ENCODE measurements around the gene CX3CL1. TPM values are rescaled to one million over a fixed set of nuclear protein-coding genes. Genes with fewer than 3 reads are reported as not detected.

Gene CX3CL1
- total and polyA plus RNA-seq, 2 donors (not counting 1 experiment from before 2014, with no cell fraction given), result not detected

DNA sequence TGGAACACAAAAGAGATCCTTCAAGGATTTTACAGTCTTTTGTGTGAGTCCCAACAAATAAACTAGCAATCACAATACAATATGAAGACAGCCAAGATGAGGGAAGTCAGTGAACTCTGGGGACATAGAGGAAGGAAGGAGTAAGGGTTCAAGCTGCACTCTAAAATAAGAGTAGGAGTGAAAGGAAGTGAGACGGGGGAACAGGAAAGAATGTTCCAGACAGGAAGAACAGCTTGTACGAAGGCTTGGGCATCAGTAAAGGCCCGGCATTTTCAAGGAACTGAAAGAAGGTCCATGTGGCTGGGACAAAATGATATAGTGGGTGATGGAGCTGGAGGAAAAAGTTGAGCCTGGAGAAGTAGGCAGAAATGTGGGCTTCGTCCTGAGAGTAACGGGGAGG, 36.8 kb downstream of the CX3CL1 start:
- no peak overlapping the region for H3K4me3 Mint-ChIP-seq
- CTCF ChIA-PET, result interaction anchor here (1.6 to 7.1 kb wide), 2 partner anchors 9 to 107 kb away, joined by 5 to 63 read pairs; no protein-coding TSS in a partner anchor

GRCh38 chr16:57409870-57410587, 37.7 kb downstream of the CX3CL1 start:
- H3K4me1 ChIP-seq (ENCODE audit: control insufficient read depth in 2 of 2, insufficient read depth in 2 of 2, low read length in 2 of 2), result peaks cover 42 to 49% of the 10 kb centered on the region in 2 donors
- TF ChIP-seq, protein P1, sequence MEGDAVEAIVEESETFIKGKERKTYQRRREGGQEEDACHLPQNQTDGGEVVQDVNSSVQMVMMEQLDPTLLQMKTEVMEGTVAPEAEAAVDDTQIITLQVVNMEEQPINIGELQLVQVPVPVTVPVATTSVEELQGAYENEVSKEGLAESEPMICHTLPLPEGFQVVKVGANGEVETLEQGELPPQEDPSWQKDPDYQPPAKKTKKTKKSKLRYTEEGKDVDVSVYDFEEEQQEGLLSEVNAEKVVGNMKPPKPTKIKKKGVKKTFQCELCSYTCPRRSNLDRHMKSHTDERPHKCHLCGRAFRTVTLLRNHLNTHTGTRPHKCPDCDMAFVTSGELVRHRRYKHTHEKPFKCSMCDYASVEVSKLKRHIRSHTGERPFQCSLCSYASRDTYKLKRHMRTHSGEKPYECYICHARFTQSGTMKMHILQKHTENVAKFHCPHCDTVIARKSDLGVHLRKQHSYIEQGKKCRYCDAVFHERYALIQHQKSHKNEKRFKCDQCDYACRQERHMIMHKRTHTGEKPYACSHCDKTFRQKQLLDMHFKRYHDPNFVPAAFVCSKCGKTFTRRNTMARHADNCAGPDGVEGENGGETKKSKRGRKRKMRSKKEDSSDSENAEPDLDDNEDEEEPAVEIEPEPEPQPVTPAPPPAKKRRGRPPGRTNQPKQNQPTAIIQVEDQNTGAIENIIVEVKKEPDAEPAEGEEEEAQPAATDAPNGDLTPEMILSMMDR (IDR thresholded peaks at IDR 0.05), result no peak
- TF ChIP-seq EZH2 (IDR thresholded peaks at IDR 0.05; ENCODE audit: borderline replicate concordance, insufficient read depth, low read depth, low read length, poor library complexity, severe bottlenecking), result no peak
- ATAC-seq (ENCODE audit: low read depth) (no peak), DNase-seq (no peak)
- H3K9me3 ChIP-seq (ENCODE audit: control extremely low read depth in 1 of 3, control insufficient read depth in 2 of 3, insufficient read depth in 1 of 3, low read length in 2 of 3), result peaks cover 0 to 15% (median 0%) of the 10 kb centered on the region in 3 donors
- Mint-ChIP-seq H3K27me3 (no peaks in the 10 kb centered on the region), H3K4me3 (no peak overlapping the region), H3K4me1 (peaks cover 48% of the 10 kb centered on the region), H3K27ac (peak overlapping the region; percentile 43), H3K9me3 (ENCODE audit: insufficient read depth) (no peaks in the 10 kb centered on the region)
- H3K36me3 ChIP-seq (replicated peaks in 1 of 2; ENCODE audit: control extremely low read depth in 1 of 2, control insufficient read depth in 1 of 2, extremely low read depth in 1 of 2, insufficient read depth in 2 of 2, low read length in 1 of 2), result no peaks in the 10 kb centered on the region
- no peak overlapping the region for H3K4me2 ChIP-seq (replicated peaks; ENCODE audit: low read depth, low read length, poor library complexity, severe bottlenecking)
- no peak overlapping the region for H2AFZ ChIP-seq (ENCODE audit: insufficient read depth, low read depth, low read length, poor library complexity, severe bottlenecking)
- H3K27ac ChIP-seq (ENCODE audit: low read length in 2 of 2), result no peak overlapping the region
- H3K4me3 ChIP-seq (ENCODE audit: control extremely low read depth in 1 of 5, extremely low read depth in 1 of 5, insufficient read depth in 1 of 5, low read depth in 2 of 5, low read length in 4 of 5), result no peak overlapping the region
- POLR2A ChIA-PET, result no interaction called here
- no peaks in the 10 kb centered on the region for H3K79me2 ChIP-seq (ENCODE audit: control insufficient read depth, insufficient read depth, low read length)
- H4K20me1 ChIP-seq (ENCODE audit: control insufficient read depth, insufficient read depth, low read length, poor library complexity, severe bottlenecking), result no peaks in the 10 kb centered on the region
- intact Hi-C loops (cut with micrococcal nuclease), result no loop called here
- 91% methylated on average over 14 of the region's 14 CpGs for WGBS (ENCODE audit: insufficient coverage)
- H3K27me3 ChIP-seq (replicated peaks in 1 of 4; ENCODE audit: control extremely low read depth in 1 of 4, control insufficient read depth in 3 of 4, insufficient read depth in 4 of 4, low read length in 3 of 4), result no peaks in the 10 kb centered on the region
- CTCF ChIA-PET, result interaction anchor here (1.6 to 7.1 kb wide), 2 partner anchors 8 to 108 kb away, joined by 5 to 63 read pairs; no protein-coding TSS in a partner anchor
- no peak overlapping the region for H3K9ac ChIP-seq (ENCODE audit: low read length)

More for the DNA sequence above, 36.8 kb downstream of the CX3CL1 start:
- no peak overlapping the region for H3K9ac ChIP-seq (ENCODE audit: low read length)
- POLR2A ChIA-PET, result no interaction called here
- 40% methylated on average over 5 of the region's 5 CpGs for WGBS (ENCODE audit: insufficient coverage)
- H3K4me2 ChIP-seq (replicated peaks; ENCODE audit: low read depth, low read length, poor library complexity, severe bottlenecking), result no peak overlapping the region
- H3K9me3 ChIP-seq (ENCODE audit: control extremely low read depth in 1 of 3, control insufficient read depth in 2 of 3, insufficient read depth in 1 of 3, low read length in 2 of 3), result peaks cover 0 to 15% (median 0%) of the 10 kb centered on the region in 3 donors
- no peaks in the 10 kb centered on the region for H3K27me3 ChIP-seq (replicated peaks in 1 of 4; ENCODE audit: control extremely low read depth in 1 of 4, control insufficient read depth in 3 of 4, insufficient read depth in 4 of 4, low read length in 3 of 4)
- no peaks in the 10 kb centered on the region for H4K20me1 ChIP-seq (ENCODE audit: control insufficient read depth, insufficient read depth, low read length, poor library complexity, severe bottlenecking)
- H2AFZ ChIP-seq (ENCODE audit: insufficient read depth, low read depth, low read length, poor library complexity, severe bottlenecking), result no peak overlapping the region
- H3K79me2 ChIP-seq (ENCODE audit: control insufficient read depth, insufficient read depth, low read length), result no peaks in the 10 kb centered on the region
- Mint-ChIP-seq H3K27me3 (no peaks in the 10 kb centered on the region), H3K4me1 (peaks cover 46% of the 10 kb centered on the region), H3K9me3 (ENCODE audit: insufficient read depth) (no peaks in the 10 kb centered on the region), H3K27ac (peak overlapping the region; percentile 4)
- H3K36me3 ChIP-seq (replicated peaks in 1 of 2; ENCODE audit: control extremely low read depth in 1 of 2, control insufficient read depth in 1 of 2, extremely low read depth in 1 of 2, insufficient read depth in 2 of 2, low read length in 1 of 2), result no peaks in the 10 kb centered on the region
- no peak overlapping the region for H3K4me3 ChIP-seq (ENCODE audit: control extremely low read depth in 1 of 5, extremely low read depth in 1 of 5, insufficient read depth in 1 of 5, low read depth in 2 of 5, low read length in 4 of 5)
- H3K27ac ChIP-seq (ENCODE audit: low read length in 2 of 2), result no peak overlapping the region
- DNase-seq (no peak), ATAC-seq (ENCODE audit: low read depth) (no peak)
- intact Hi-C loops (cut with micrococcal nuclease), result no loop called here
- TF ChIP-seq EZH2 (IDR thresholded peaks at IDR 0.05; ENCODE audit: borderline replicate concordance, insufficient read depth, low read depth, low read length, poor library complexity, severe bottlenecking), result no peak
- TF ChIP-seq, protein P1 (IDR thresholded peaks at IDR 0.05), result no peak
- H3K4me1 ChIP-seq (ENCODE audit: control insufficient read depth in 2 of 2, insufficient read depth in 2 of 2, low read length in 2 of 2), result peaks cover 41 to 44% of the 10 kb centered on the region in 2 donors

Measured in B cell (primary cell).